H1 (cell line): ENCODE results near the gene IFT80. TPM values are rescaled to one million over a fixed set of nuclear protein-coding genes. Genes with fewer than 3 reads are reported as not detected.

Experiments used
- CTCF ChIA-PET: fragments of 300-600 bp; sonication (Branson Sonifier 250); formaldehyde crosslinking; loops from one replicate; lab custom pipeline; 2021; ENCODE audit not compliant: partially characterized antibody; lab: Charles Lee
- POLR2A ChIA-PET: fragments of 300-600 bp; sonication (Branson Sonifier 250); formaldehyde crosslinking; loops from one replicate; lab custom pipeline; 2021; ENCODE audit warnings: inconsistent platforms; ENCODE audit not compliant: partially characterized antibody; lab: Charles Lee
- DNase-seq, 2 experiments: peaks; one replicate each; pipeline versions ENCODE4 v3.0.0 to v3.0.0-alpha.2; 2010 to 2022; ENCODE audit warnings: low spot score in 2 of 2, low read depth in 1 of 2, mixed read lengths in 1 of 2
- FAIRE-seq: peaks from 2 replicates; lab custom pipeline; 2011; peaks lifted over from hg19 to GRCh38; lab: Jason Lieb, UNC
- H2AFZ ChIP-seq: 2 replicates; pipeline ENCODE4 v1.8.1; 2012; ENCODE audit warnings: low read length, inconsistent platforms
- H2AK5ac ChIP-seq: 2 replicates; pipeline ENCODE4 v1.6.1; 2013; ENCODE audit warnings: low read depth, low read length
- H2BK120ac ChIP-seq: replicated peaks from 2 replicates; pipeline ENCODE3; 2013; ENCODE audit warnings: low read depth, low read length, inconsistent platforms
- H2BK12ac ChIP-seq: 2 replicates; pipeline ENCODE4 v1.6.1; 2013; ENCODE audit warnings: low read depth, low read length
- H2BK15ac ChIP-seq: 2 replicates; pipeline ENCODE4 v1.6.1; 2013; ENCODE audit warnings: low read length
- H2BK20ac ChIP-seq: 2 replicates; pipeline ENCODE4 v1.6.1; 2013; ENCODE audit warnings: low read length
- H2BK5ac ChIP-seq: 2 replicates; pipeline ENCODE4 v1.6.1; 2013; ENCODE audit warnings: low read depth, low read length
- H3K14ac ChIP-seq: 2 replicates; pipeline ENCODE4 v1.6.1; 2013; ENCODE audit warnings: inconsistent platforms; ENCODE audit not compliant: insufficient read length
- H3K18ac ChIP-seq: 2 replicates; pipeline ENCODE4 v1.6.1; 2013; ENCODE audit warnings: low read length; ENCODE audit errors: extremely low read depth
- H3K23ac ChIP-seq: 2 replicates; pipeline ENCODE4 v1.6.1; 2013; ENCODE audit warnings: inconsistent platforms; ENCODE audit not compliant: insufficient read length
- H3K23me2 ChIP-seq: 2 replicates; pipeline ENCODE4 v1.6.1; 2013; ENCODE audit warnings: low read depth, low read length
- H3K27ac ChIP-seq: 2 replicates; pipeline ENCODE4 v1.6.1; 2011; ENCODE audit warnings: low read depth, low read length, inconsistent platforms
- H3K27me3 ChIP-seq, 4 experiments: replicated peaks in 1 of 4; 1 replicate in 1 of 4; 2 replicates in 3 of 4; pipeline versions ENCODE4 v1.6.1 to v1.8.1; 2011 to 2013; ENCODE audit warnings: low read length in 3 of 4, mild to moderate bottlenecking in 3 of 4, inconsistent platforms in 2 of 4, mixed read lengths in 2 of 4, moderate library complexity in 1 of 4; ENCODE audit not compliant: control insufficient read depth in 3 of 4, insufficient read depth in 3 of 4; ENCODE audit errors: extremely low read depth in 1 of 4
- H3K36me3 ChIP-seq, 4 experiments: 2 replicates each; pipeline versions ENCODE4 v1.6.1 to v1.8.1; 2011 to 2013; ENCODE audit warnings: mild to moderate bottlenecking in 4 of 4, low read length in 3 of 4, moderate library complexity in 2 of 4, control low read depth in 1 of 4, inconsistent platforms in 1 of 4; ENCODE audit not compliant: insufficient read depth in 4 of 4, control insufficient read depth in 2 of 4
- H3K4ac ChIP-seq: replicated peaks from 2 replicates; pipeline ENCODE3; 2013; ENCODE audit warnings: low read length, low read depth, mixed read lengths, inconsistent platforms; ENCODE audit not compliant: insufficient read length
- H3K4me1 ChIP-seq, 4 experiments: replicated peaks in 1 of 4; 1 replicate in 1 of 4; 2 replicates in 3 of 4; pipeline versions ENCODE4 v1.6.1 to v1.8.1; 2011 to 2013; ENCODE audit warnings: low read length in 3 of 4, inconsistent platforms in 2 of 4, mixed read lengths in 1 of 4; ENCODE audit not compliant: insufficient read depth in 4 of 4, control insufficient read depth in 3 of 4
- H3K4me2 ChIP-seq, 2 experiments: 2 replicates each; pipeline versions ENCODE4 v1.6.1 to v1.8.1; 2011 to 2013; ENCODE audit warnings: low read depth in 2 of 2, low read length in 2 of 2, control low read depth in 1 of 2, inconsistent platforms in 1 of 2, mild to moderate bottlenecking in 1 of 2; ENCODE audit not compliant: insufficient read depth in 1 of 2
- H3K4me3 ChIP-seq, 4 experiments: fragments of 200-600, 300-600 bp in 1 of 4; sonication (generic), shearing (Covaris generic), sonication (Bioruptor Twin) in 1 of 4; 2 replicates each; pipeline versions ENCODE4 v1.5.1 to v1.8.1; 2011 to 2016; ENCODE audit warnings: low read length in 4 of 4, low read depth in 3 of 4, control low read depth in 2 of 4, inconsistent platforms in 2 of 4, mild to moderate bottlenecking in 2 of 4, mixed read lengths in 1 of 4, moderate library complexity in 1 of 4; ENCODE audit not compliant: insufficient read depth in 2 of 4; ENCODE audit errors: extremely low read depth in 1 of 4
- H3K56ac ChIP-seq: replicated peaks from 2 replicates; pipeline ENCODE3; 2013; ENCODE audit warnings: low read depth, mild to moderate bottlenecking, mixed read lengths, low read length, inconsistent platforms; ENCODE audit not compliant: insufficient read length
- H3K79me1 ChIP-seq: 2 replicates; pipeline ENCODE4 v1.6.1; 2013; ENCODE audit warnings: low read depth, low read length, control low read depth
- H3K79me2 ChIP-seq, 2 experiments: 2 replicates each; pipeline versions ENCODE4 v1.6.1 to v1.8.1; 2012 to 2013; ENCODE audit warnings: low read length in 2 of 2, mild to moderate bottlenecking in 2 of 2, inconsistent platforms in 1 of 2; ENCODE audit not compliant: insufficient read depth in 2 of 2, control insufficient read depth in 1 of 2
- H3K9ac ChIP-seq, 4 experiments: replicated peaks in 1 of 4; 1 replicate in 1 of 4; 2 replicates in 3 of 4; pipeline versions ENCODE4 v1.6.1 to v1.8.1; 2011 to 2013; ENCODE audit warnings: low read depth in 3 of 4, low read length in 3 of 4, control low read depth in 2 of 4, mild to moderate bottlenecking in 2 of 4, moderate library complexity in 2 of 4, inconsistent platforms in 1 of 4; ENCODE audit errors: extremely low read depth in 1 of 4
- H3K9me3 ChIP-seq, 2 experiments: 2 replicates each; pipeline versions ENCODE4 v1.6.1 to v1.8.1; 2012 to 2013; ENCODE audit warnings: mild to moderate bottlenecking in 2 of 2, moderate library complexity in 2 of 2, control low read depth in 1 of 2, inconsistent platforms in 1 of 2, low read depth in 1 of 2, low read length in 1 of 2, mixed read lengths in 1 of 2; ENCODE audit not compliant: insufficient read depth in 2 of 2
- H4K20me1 ChIP-seq, 2 experiments: replicated peaks in 1 of 2; 2 replicates each; pipeline versions ENCODE3 to v1.8.1; 2011 to 2013; ENCODE audit warnings: inconsistent platforms in 2 of 2, low read length in 2 of 2, mild to moderate bottlenecking in 1 of 2; ENCODE audit not compliant: insufficient read depth in 2 of 2, control insufficient read depth in 1 of 2
- H4K5ac ChIP-seq: 2 replicates; pipeline ENCODE4 v1.6.1; 2013; ENCODE audit warnings: low read length, low read depth, mixed read lengths, inconsistent platforms; ENCODE audit not compliant: insufficient read length
- H4K8ac ChIP-seq: 2 replicates; pipeline ENCODE4 v1.8.0; 2013; ENCODE audit warnings: mild to moderate bottlenecking, moderate library complexity, low read length, inconsistent platforms; ENCODE audit not compliant: insufficient read depth; ENCODE audit errors: extremely low read depth
- H4K91ac ChIP-seq: replicated peaks from 2 replicates; pipeline ENCODE3; 2013; ENCODE audit warnings: low read length, mixed read lengths, inconsistent platforms; ENCODE audit not compliant: insufficient read length
- BRCA1 ChIP-seq: IDR thresholded peaks from 2 replicates; pipeline ENCODE4 v1.6.1; 2012; ENCODE audit warnings: low read depth, low read length, improper control_type of control experiment
- CBX8 ChIP-seq: fragments of 300-800, 300-1000 bp; sonication (generic); IDR thresholded peaks from 2 replicates; pipeline ENCODE4 v1.7.1; 2016; ENCODE audit warnings: low read depth, low read length, borderline replicate concordance
- CEBPB ChIP-seq: IDR thresholded peaks from 2 replicates; pipeline ENCODE4 v1.6.1; 2012; ENCODE audit warnings: low read depth, low read length
- CTBP2 ChIP-seq: IDR thresholded peaks from 2 replicates; pipeline ENCODE4 v1.7.0; 2011; ENCODE audit warnings: borderline replicate concordance, mild to moderate bottlenecking, moderate library complexity, mixed read lengths, low read length; ENCODE audit not compliant: insufficient read depth, insufficient read length
- EP300 ChIP-seq, 2 experiments: IDR thresholded peaks; 1 replicate in 1 of 2; 2 replicates in 1 of 2; pipeline ENCODE4 v1.6.1; 2011 to 2012; ENCODE audit warnings: low read depth in 2 of 2, low read length in 2 of 2, mild to moderate bottlenecking in 2 of 2, borderline replicate concordance in 1 of 2, inconsistent platforms in 1 of 2, moderate library complexity in 1 of 2
- EZH2 ChIP-seq: fragments of 200-600 bp; sonication (generic); IDR thresholded peaks from 2 replicates; pipeline ENCODE4 v1.7.1; 2012; ENCODE audit warnings: low read depth, mild to moderate bottlenecking, moderate library complexity, low read length, inconsistent platforms; ENCODE audit not compliant: severe bottlenecking
- POLR2AphosphoS5 ChIP-seq: IDR thresholded peaks from 2 replicates; pipeline ENCODE4 v1.6.1; 2011; ENCODE audit warnings: low read depth, low read length
- POU5F1 ChIP-seq: IDR thresholded peaks from 2 replicates; pipeline ENCODE4 v1.6.1; 2011; ENCODE audit warnings: low read depth, mild to moderate bottlenecking, low read length, moderate library complexity
- RXRA ChIP-seq: IDR thresholded peaks from 2 replicates; pipeline ENCODE4 v1.6.1; 2011; ENCODE audit warnings: low read depth, mild to moderate bottlenecking, low read length, moderate library complexity; ENCODE audit not compliant: insufficient read depth
- SAP30 ChIP-seq: fragments of 300-600 bp; sonication (generic); IDR thresholded peaks from 2 replicates; pipeline ENCODE4 v1.7.1; 2012; ENCODE audit warnings: low read length, moderate library complexity, mild to moderate bottlenecking, inconsistent platforms; ENCODE audit not compliant: insufficient read depth, insufficient replicate concordance
- SIRT6 ChIP-seq: IDR thresholded peaks from one replicate; pipeline ENCODE4 v1.7.1; 2012; ENCODE audit warnings: low read length, inconsistent platforms
- SP2 ChIP-seq: IDR thresholded peaks from 2 replicates; pipeline ENCODE4 v1.6.1; 2012; ENCODE audit warnings: mild to moderate bottlenecking, low read length, inconsistent platforms
- TAF1 ChIP-seq: IDR thresholded peaks from 2 replicates; pipeline ENCODE4 v1.6.1; 2011; ENCODE audit warnings: mild to moderate bottlenecking, low read depth, low read length
- TAF7 ChIP-seq: optimal IDR thresholded peaks from 2 replicates; pipeline ENCODE3; 2011; ENCODE audit warnings: low read depth, mild to moderate bottlenecking, inconsistent platforms, low read length, moderate library complexity, borderline replicate concordance
- WGBS, 2 experiments: shearing (Covaris generic) in 1 of 2; methylation state at CpG; one replicate each; pipeline versions ENCODE4 v1.1.6 to v1.1.7; 2013 to 2015; ENCODE audit warnings: low lambda C conversion rate in 2 of 2, mixed read lengths in 2 of 2, inconsistent platforms in 1 of 2, low coverage in 1 of 2, missing lambda C conversion rate in 1 of 2; ENCODE audit not compliant: insufficient replicate concordance in 2 of 2, insufficient coverage in 1 of 2, insufficient read length in 1 of 2; ENCODE audit errors: extremely low coverage in 1 of 2, missing lambda C conversion rate in 1 of 2; 5-methylcytosine and 5-hydroxymethylcytosine counted together
- polyA plus RNA-seq, 7 experiments: library from polyadenylated mRNA; depleted of rRNA in 3 of 7; stranded (reverse) in 5 of 7; unstranded in 2 of 7; fragments of >200 nt in 5 of 7; fragments of 200-250 nt in 2 of 7; gene quantifications; 1 replicate in 5 of 7; 2 replicates in 1 of 7; 4 replicates in 1 of 7; pipeline versions ENCODE4 v1.2.1 to v1.2.3, GENCODE V29; 2011 to 2013; ENCODE audit warnings: missing spikeins in 2 of 7, mixed read lengths in 2 of 7
- total RNA-seq: library from RNA; stranded (reverse); fragmentation: NEBNext Ultra II Directional; extraction: Animal tissue kit (Norgen Biotek cat#: 25700); gene quantifications from 2 replicates; pipeline ENCODE4 v1.2.1, GENCODE V29; 2021

IFT80 gene
- total and polyA plus RNA-seq, 2 of the 8 experiments (the other 6 are each of a cell fraction or from before 2014, with no cell fraction given): 7.2 to 25.9 TPM

DNA sequence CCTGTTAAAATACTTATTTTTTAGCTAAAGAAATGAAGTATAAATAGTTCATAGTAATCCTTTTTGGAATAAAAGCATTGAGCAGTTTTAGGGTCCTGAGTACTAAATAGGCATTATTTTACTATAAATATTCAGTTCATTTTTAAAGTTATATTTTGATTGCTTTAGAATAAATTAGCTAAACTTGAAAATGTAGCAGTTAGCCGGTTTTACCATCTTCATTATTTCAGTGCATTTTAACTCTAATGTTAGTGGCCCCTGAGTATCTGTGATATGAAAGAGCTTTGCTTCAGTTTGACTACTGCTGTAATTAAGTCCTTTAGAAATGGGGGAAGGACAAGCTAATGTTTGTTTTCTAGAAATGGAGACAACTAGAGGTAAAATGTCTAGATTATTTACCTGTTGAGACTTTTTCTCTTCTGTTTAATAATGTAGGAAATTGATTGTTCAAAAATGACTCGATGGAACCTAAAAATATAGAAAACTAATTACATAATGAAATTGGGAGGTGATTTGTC, 4.1 kb upstream of the IFT80 start:
- no peak for DNase-seq
- no peak overlapping the region for H3K9ac ChIP-seq
- no peaks in the 10 kb centered on the region for H3K27me3 ChIP-seq
- POLR2A ChIA-PET: interaction anchor here (0.8 kb wide), 1 partner anchor 16 kb away, joined by 3 read pairs; no protein-coding TSS in a partner anchor
- H3K56ac ChIP-seq: no peak overlapping the region
- no peak overlapping the region for H2BK20ac ChIP-seq
- H2AK5ac ChIP-seq: no peak overlapping the region
- H3K27ac ChIP-seq: no peak overlapping the region
- H3K79me2 ChIP-seq: peaks cover 19 to 90% of the 10 kb centered on the region in 2 experiments
- CTCF ChIA-PET: no interaction called here
- no peak overlapping the region for H3K14ac ChIP-seq
- H3K79me1 ChIP-seq: no peaks in the 10 kb centered on the region
- no peak overlapping the region for H3K18ac ChIP-seq
- FAIRE-seq: no peak
- no peak overlapping the region for H2BK12ac ChIP-seq
- peak overlapping the region; percentile 87 to 91; a peak in 1 of 4 replicates for H3K4me2 ChIP-seq
- H2BK15ac ChIP-seq: no peak overlapping the region
- peaks cover 18% of the 10 kb centered on the region in 2 experiments for H4K20me1 ChIP-seq
- H4K5ac ChIP-seq: no peak overlapping the region
- H3K4me1 ChIP-seq: no peaks in the 10 kb centered on the region; a peak in 3 of 7 replicates
- peaks cover 5% of the 10 kb centered on the region; the same call in 1 of the 2 replicates for H3K23me2 ChIP-seq
- 89% methylated on average over 2 of the region's 2 CpGs; no CpG with 5 or more reads in 1 of the 2 experiments for WGBS, 2 experiments
- peak overlapping the region in 1 of 4 experiments; percentile 99; a peak in 1 of 8 replicates for H3K4me3 ChIP-seq
- H3K4ac ChIP-seq: no peak overlapping the region
- H2BK5ac ChIP-seq: no peak overlapping the region
- no peak overlapping the region for H3K23ac ChIP-seq
- H2BK120ac ChIP-seq: no peak overlapping the region
- peaks cover 0 to 41% (median 3%) of the 10 kb centered on the region in 4 experiments; a peak in 5 of 8 replicates for H3K36me3 ChIP-seq
- no peak overlapping the region for H4K8ac ChIP-seq
- H3K9me3 ChIP-seq: no peaks in the 10 kb centered on the region
- H4K91ac ChIP-seq: no peak overlapping the region
- no peak overlapping the region for H2AFZ ChIP-seq
- TF ChIP-seq TAF7 (no peak), BRCA1 (no peak), RXRA (no peak), EP300 (IDR thresholded peaks at IDR 0.05; ENCODE audit: borderline replicate concordance in 1 of 2, low read depth in 2 of 2, low read length in 2 of 2) (no peak), TAF1 (no peak), EZH2 (no peak), SIRT6 (no peak), CBX8 (no peak), SAP30 (no peak), CTBP2 (no peak), CEBPB (no peak), SP2 (no peak), POLR2AphosphoS5 (no peak), POU5F1 (no peak)
